Kidney epithelial cell (primary cell): ENCODE data around the gene ZBTB32. TPM values are rescaled to one million over a fixed set of nuclear protein-coding genes. Genes with fewer than 3 reads are reported as not detected.
"Not testable (repeated sequence)": the region's sequence is repeated elsewhere in the genome, so short reads cannot be mapped to it uniquely, and the experiment has no call there.

Source experiments
- DNase-seq: peaks from one replicate; pipeline ENCODE4 v3.0.0-alpha.2; 2010; ENCODE audit warnings: low read depth
- H3K27me3 ChIP-seq: 2 replicates; pipeline ENCODE4 v1.6.0; 2011; ENCODE audit warnings: low read length; ENCODE audit not compliant: control insufficient read depth, insufficient read depth
- H3K36me3 ChIP-seq: 2 replicates; pipeline ENCODE4 v1.5.1; 2011; ENCODE audit warnings: low read length; ENCODE audit not compliant: control insufficient read depth, insufficient read depth
- H3K4me3 ChIP-seq: 2 replicates; pipeline ENCODE4 v1.5.1; 2011; ENCODE audit warnings: low read depth, mild to moderate bottlenecking, control low read depth, low read length
- total RNA-seq: library from RNA; depleted of rRNA; stranded (reverse); fragments of >200 nt; gene quantifications from 2 replicates; pipeline ENCODE4 v1.2.3, GENCODE V29; 2015
- TF ChIP-seq, protein P1 (sequence below): IDR thresholded peaks from 2 replicates; pipeline ENCODE4 v1.5.1; 2011; ENCODE audit warnings: mild to moderate bottlenecking, moderate library complexity, low read length, control low read depth, inconsistent platforms; ENCODE audit not compliant: insufficient read depth, poor library complexity, severe bottlenecking

ZBTB32 gene
- total RNA-seq, 1 donor from 2014 or later: not detected

GRCh38 chr19:35670686-35671085, 33.7 kb upstream of the ZBTB32 start:
- Histone ChIP-seq H3K36me3 (no peaks in the 10 kb centered on the region), H3K4me3 (no peak overlapping the region), H3K27me3 (peaks cover 14% of the 10 kb centered on the region)
- TF ChIP-seq, protein P1, sequence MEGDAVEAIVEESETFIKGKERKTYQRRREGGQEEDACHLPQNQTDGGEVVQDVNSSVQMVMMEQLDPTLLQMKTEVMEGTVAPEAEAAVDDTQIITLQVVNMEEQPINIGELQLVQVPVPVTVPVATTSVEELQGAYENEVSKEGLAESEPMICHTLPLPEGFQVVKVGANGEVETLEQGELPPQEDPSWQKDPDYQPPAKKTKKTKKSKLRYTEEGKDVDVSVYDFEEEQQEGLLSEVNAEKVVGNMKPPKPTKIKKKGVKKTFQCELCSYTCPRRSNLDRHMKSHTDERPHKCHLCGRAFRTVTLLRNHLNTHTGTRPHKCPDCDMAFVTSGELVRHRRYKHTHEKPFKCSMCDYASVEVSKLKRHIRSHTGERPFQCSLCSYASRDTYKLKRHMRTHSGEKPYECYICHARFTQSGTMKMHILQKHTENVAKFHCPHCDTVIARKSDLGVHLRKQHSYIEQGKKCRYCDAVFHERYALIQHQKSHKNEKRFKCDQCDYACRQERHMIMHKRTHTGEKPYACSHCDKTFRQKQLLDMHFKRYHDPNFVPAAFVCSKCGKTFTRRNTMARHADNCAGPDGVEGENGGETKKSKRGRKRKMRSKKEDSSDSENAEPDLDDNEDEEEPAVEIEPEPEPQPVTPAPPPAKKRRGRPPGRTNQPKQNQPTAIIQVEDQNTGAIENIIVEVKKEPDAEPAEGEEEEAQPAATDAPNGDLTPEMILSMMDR: no peak
- no peak for DNase-seq

DNA sequence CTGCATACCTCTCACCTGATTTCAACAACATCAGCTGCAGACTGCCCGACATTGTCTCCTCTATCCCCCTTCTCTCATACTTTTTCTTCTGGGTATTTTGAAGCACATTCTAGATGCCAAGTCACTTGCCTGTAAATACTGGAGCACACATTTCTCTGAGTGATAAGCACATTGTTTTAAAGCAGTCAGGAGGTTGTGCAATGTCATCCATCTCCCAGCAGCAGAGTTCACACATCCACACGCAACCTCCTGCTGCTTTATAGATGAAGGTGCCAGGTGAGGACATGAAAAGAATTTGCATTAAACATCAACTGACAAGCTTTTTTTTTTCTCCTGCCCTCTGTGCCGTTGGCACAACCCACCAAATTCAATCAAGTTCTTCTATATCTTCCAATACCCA, 32.5 kb upstream of the ZBTB32 start:
- DNase-seq: no peak
- Histone ChIP-seq H3K36me3 (no peaks in the 10 kb centered on the region), H3K27me3 (peaks cover 16% of the 10 kb centered on the region), H3K4me3 (no peak overlapping the region)
- TF ChIP-seq, protein P1: no peak

GRCh38 chr19:35673121-35673804, 31.1 kb upstream of the ZBTB32 start:
- peak; percentile 28 for DNase-seq
- Histone ChIP-seq H3K36me3 (no peaks in the 10 kb centered on the region), H3K4me3 (peak overlapping the region; percentile 23), H3K27me3 (peaks cover 19% of the 10 kb centered on the region)
- TF ChIP-seq, protein P1: no peak

DNA sequence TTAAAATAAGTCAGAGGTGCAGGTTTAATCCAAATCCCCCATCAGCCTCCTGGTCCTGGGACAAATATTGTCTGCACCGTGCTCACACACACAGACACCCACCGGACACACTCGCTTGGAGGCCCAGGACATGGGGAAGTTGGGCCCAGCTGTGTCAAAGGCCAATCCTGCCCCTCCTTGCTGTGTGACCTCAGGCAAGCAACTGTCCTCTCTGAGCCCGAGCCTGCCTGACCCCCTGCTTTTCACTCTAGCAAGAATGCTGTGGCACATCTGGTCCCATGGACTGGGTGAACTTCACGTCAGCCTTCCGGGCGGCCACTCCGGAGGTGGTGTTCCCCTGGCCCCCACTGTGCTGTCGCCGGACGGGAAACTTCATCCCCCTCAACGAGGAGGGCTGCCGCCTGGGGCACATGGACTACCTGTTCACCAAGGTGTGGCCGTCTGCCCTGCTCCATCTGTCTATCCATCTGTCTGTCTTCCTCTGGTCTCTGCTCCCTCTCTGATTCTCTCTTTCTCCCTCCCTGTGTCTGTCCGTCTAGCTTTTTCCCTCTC, 28.7 kb upstream of the ZBTB32 start:
- no peaks in the 10 kb centered on the region for H3K36me3 ChIP-seq
- H3K4me3 ChIP-seq: no peak overlapping the region
- no peak for DNase-seq
- TF ChIP-seq, protein P1: no peak
- peaks cover 12% of the 10 kb centered on the region for H3K27me3 ChIP-seq

DNA sequence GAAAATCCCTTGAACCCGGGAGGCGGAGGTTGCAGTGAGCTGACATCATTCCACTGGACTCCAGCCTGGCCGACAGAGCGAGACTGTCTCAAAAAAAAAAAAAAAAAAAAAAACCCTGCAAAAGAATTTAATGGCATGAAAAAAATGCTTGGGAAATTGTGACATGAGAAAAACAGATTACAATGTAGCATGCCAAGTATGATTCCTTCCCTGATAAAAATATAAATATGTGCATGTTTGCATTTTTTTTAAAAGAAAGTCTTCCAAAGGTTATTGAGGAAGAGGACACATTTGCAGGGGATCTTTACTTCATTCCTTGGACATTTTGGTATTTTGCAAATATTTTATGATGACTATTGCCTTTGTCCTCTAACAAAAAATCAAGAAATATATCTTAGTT, 14.5 kb upstream of the ZBTB32 start:
- Histone ChIP-seq H3K4me3 (no peak overlapping the region), H3K36me3 (no peaks in the 10 kb centered on the region), H3K27me3 (no peaks in the 10 kb centered on the region)
- TF ChIP-seq, protein P1: no peak
- no peak for DNase-seq

- not testable (repeated sequence) for H3K36me3 ChIP-seq, H3K27me3 ChIP-seq, H3K4me3 ChIP-seq, DNase-seq
Observed at GRCh38 chr19:35691106-35691505, 13.3 kb upstream of the ZBTB32 start.
